Astrocyte of the spinal cord (primary cell): ENCODE data around the gene FBXL13.
A peak's percentile ranks its signal among the peaks of the same experiment; 100 is the strongest.

Experiments
- DNase-seq: peaks from one replicate; pipeline ENCODE4 v3.0.0; 2011; ENCODE audit warnings: low read depth, low spot score
- H3K4me3 ChIP-seq: 2 replicates; pipeline ENCODE4 v1.5.1; 2011; ENCODE audit warnings: low read depth, mild to moderate bottlenecking, low read length, moderate library complexity
- in situ Hi-C: cut with HindIII; loops from 2 replicates; pipeline ENCODE4 v1.10.0; 2017; ENCODE audit warnings: low sequenced_read_pairs
- TF ChIP-seq, protein P1 (sequence below): IDR thresholded peaks from 2 replicates; pipeline ENCODE4 v1.5.1; 2012; ENCODE audit warnings: low read depth, mild to moderate bottlenecking, low read length, inconsistent platforms

Gene FBXL13

DNA sequence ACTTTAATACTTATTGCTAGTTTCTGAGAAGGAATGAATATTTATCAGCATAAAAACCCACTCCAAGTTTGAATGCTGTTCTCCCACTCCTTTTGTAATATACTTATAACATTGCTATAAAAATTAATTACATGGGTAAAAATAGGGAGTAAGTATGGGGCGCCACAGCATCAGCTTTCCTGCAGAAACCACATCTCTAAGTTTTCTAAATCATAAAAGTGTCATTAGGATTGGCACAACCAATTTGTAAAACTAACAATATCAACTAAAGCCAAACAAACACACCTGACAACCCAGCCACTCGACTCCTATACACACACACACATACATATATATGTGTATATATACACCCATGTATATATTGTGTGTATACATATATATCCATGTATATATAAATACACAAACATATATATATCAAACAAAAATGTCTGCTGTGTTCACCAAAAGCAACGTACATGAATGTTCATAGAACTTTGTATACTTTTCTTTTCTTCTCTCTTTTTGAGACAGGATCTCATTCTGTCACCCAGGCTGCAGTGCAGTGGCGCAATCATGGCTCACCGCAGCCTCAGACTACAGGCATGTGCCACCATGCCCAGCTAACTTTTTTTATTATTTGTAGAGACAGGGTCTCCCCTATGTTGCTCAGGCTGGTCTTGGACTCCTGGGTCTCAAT, 176.6 kb downstream of the FBXL13 start:
- no peak overlapping the region for H3K4me3 ChIP-seq
- in situ Hi-C loops: no loop called here
- TF ChIP-seq, protein P1, sequence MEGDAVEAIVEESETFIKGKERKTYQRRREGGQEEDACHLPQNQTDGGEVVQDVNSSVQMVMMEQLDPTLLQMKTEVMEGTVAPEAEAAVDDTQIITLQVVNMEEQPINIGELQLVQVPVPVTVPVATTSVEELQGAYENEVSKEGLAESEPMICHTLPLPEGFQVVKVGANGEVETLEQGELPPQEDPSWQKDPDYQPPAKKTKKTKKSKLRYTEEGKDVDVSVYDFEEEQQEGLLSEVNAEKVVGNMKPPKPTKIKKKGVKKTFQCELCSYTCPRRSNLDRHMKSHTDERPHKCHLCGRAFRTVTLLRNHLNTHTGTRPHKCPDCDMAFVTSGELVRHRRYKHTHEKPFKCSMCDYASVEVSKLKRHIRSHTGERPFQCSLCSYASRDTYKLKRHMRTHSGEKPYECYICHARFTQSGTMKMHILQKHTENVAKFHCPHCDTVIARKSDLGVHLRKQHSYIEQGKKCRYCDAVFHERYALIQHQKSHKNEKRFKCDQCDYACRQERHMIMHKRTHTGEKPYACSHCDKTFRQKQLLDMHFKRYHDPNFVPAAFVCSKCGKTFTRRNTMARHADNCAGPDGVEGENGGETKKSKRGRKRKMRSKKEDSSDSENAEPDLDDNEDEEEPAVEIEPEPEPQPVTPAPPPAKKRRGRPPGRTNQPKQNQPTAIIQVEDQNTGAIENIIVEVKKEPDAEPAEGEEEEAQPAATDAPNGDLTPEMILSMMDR: no peak
- no peak for DNase-seq

DNA sequence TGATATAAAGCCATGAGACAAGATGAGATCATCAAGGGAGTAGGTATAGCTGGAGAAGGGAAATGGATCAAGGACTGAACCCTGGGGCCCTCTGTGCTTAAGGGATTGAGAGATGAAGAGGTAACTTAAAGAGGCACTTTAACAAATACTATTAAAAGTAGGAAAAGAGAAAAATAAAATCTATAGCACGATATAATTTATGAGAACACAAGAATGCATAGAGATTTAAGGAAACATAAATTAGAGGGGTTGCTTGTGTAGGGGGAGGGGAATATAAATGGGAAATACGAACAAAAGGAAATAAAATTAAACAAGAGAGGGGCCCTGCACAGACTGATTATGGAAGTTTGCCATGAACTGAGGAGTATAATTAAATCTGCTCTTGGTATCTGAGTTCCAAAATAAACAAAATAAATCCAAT, 177.4 kb downstream of the FBXL13 start:
- DNase-seq: no peak
- TF ChIP-seq, protein P1: no peak
- in situ Hi-C loops: no loop called here
- no peak overlapping the region for H3K4me3 ChIP-seq

DNA sequence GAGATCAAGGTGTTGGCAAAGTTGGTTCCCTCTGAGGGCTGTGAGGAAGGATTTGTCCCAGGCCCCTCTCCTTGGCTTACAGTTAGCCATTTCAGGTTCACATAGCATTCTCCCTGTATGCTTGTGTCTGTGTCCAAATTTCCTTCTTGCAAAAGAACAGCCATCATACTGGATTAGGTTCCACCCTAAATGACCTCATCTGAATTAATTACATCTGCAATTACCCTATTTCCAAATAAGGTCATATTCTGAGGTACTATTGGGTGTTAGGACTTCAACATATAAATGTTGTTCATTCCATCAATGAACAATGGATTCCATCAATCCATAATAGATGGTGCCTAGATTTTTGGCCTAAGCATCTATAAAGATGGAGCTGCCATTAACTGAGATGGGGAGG, 178.0 kb downstream of the FBXL13 start:
- H3K4me3 ChIP-seq: no peak overlapping the region
- TF ChIP-seq, protein P1: no peak
- in situ Hi-C loops: no loop called here
- no peak for DNase-seq

DNA sequence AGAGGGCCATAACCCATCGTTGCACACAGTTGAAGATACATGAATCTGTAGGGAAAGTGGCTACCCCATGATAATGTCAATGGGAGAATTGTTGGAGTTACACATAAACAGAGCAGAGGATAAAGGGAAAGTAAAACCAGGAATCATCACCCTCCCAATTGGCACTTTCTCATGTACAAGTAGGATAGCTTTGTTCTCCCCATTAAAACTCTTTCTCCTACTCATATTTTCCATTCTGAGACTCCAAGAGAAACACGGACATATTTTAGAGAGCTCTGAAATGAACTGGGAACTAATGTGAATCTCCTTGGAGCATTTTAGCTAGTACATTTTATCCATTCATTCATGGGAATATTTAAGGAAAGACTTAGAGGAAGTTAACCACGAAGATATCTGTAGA, 179.0 kb downstream of the FBXL13 start:
- TF ChIP-seq, protein P1: no peak
- no peak overlapping the region for H3K4me3 ChIP-seq
- no peak for DNase-seq
- in situ Hi-C loops: no loop called here

DNA sequence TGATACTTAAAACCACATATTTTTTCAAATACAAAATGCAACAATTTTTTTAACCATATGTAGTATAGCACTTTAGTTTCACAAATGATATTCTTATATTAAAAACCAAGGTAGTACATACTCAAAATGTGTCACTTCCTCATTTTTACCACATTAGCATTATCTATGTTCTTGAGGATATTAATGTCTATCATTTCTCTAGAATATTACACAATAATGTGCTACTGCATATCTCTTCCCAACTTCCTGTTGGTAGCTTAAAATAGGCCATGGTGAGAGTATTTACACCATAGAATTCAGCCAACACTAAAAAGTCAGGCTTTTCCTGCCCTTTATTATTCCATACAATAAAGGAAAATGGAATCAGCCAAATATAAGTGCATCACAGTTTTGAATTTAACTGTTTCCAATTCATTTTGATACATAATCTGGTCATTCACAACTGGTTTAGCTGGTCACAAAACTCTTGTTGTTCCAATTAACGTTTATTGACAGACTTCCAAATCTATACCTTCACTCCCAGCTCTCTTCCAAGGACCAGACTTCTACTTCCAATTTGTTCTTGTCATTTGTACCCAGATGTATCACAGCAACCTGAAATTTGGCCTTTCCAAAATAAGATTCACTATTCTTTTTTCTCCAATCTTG, 181.8 kb downstream of the FBXL13 start:
- in situ Hi-C loops: no loop called here
- TF ChIP-seq, protein P1: no peak
- DNase-seq: no peak
- H3K4me3 ChIP-seq: no peak overlapping the region

DNA sequence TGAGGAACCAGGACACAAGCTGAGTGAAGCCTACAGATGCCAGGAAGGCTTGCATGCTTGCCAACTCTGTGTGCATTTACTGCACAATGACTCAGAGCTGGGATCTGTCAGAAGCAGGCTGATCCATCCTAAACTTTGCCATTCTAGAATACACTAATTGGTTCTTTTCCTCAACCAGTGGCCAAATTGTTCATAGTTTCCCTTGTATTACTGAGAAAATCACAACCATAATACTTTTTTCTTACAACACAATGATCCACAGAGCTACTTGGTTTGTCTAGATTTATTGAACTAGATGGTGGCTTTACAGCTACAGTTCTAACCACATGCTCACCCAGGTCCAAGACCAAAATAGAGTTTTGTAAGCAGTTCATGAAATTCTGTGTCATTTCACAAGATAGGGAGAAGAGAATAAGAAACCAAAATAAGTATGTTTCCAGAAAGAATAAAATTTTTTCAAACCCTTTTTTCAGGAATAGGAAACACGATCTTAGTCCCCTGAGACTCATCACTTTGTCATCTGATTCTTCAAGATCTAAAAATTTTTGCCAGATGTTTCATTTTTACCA, 182.8 kb downstream of the FBXL13 start:
- in situ Hi-C loops: no loop called here
- peak; percentile 94 for DNase-seq
- no peak overlapping the region for H3K4me3 ChIP-seq
- TF ChIP-seq, protein P1: no peak
